ENCODE measurements around the gene ANKS3.

Gene ANKS3

DNA sequence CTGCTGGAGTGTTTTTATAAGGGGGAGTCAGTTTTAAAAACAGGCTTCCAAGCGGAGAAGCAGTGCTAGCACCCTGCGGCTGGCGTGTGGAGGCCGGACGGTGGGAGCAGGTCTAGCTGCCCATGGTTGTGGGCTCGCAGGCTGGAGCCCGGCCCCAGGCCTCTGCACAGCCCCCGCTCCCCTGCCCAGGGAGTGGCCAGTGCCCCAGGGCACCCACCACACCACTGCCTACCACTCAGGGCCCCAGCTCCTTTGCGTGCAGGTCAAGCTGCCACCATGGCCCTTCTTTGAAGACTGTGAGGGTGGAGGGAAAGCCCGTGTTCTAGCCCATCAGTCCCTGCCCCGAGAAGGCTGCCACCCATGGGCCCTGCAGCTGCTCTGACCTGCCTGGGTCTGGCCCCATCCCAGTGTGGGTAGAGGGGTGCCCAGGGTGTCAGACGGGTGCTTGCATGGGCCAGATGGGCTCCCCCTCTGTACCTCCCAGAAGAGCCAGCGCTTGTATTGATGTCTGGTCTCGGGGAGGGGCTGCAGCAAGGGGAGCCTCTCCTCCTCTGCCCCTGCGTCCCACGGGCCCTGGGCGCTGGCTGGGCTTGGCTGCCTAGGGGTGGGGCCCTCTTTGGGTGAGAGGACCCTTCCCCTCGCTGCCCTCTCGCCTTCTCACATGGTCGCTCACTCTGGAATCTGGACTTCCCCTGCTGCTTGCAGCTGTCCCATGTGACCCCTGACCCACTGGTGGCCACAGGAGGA, 42.2 kb downstream of the ANKS3 start:
- H3K27me3 ChIP-seq (ENCODE audit: control insufficient read depth in 1 of 2, insufficient read depth in 2 of 2, low read length in 2 of 2): no peaks in the 10 kb centered on the region
- peaks cover 16 to 28% of the 10 kb centered on the region in 2 donors for H3K4me1 ChIP-seq (ENCODE audit: control insufficient read depth in 1 of 2, insufficient read depth in 2 of 2, low read length in 2 of 2)
- no peaks in the 10 kb centered on the region for H3K9me3 ChIP-seq (ENCODE audit: control insufficient read depth in 1 of 2, low read length in 2 of 2)
- H3K36me3 ChIP-seq (ENCODE audit: control insufficient read depth in 1 of 2, insufficient read depth in 2 of 2, low read length in 2 of 2): peaks cover 16 to 49% of the 10 kb centered on the region in 2 donors
- H3K9ac ChIP-seq (ENCODE audit: low read depth in 1 of 2, low read length in 2 of 2): peak overlapping the region in 1 of 2 donors; percentile 91
- H3K4me3 ChIP-seq (ENCODE audit: low read depth in 1 of 2, low read length in 2 of 2): no peak overlapping the region
- no peak overlapping the region for H3K27ac ChIP-seq (ENCODE audit: low read depth, low read length)

DNA sequence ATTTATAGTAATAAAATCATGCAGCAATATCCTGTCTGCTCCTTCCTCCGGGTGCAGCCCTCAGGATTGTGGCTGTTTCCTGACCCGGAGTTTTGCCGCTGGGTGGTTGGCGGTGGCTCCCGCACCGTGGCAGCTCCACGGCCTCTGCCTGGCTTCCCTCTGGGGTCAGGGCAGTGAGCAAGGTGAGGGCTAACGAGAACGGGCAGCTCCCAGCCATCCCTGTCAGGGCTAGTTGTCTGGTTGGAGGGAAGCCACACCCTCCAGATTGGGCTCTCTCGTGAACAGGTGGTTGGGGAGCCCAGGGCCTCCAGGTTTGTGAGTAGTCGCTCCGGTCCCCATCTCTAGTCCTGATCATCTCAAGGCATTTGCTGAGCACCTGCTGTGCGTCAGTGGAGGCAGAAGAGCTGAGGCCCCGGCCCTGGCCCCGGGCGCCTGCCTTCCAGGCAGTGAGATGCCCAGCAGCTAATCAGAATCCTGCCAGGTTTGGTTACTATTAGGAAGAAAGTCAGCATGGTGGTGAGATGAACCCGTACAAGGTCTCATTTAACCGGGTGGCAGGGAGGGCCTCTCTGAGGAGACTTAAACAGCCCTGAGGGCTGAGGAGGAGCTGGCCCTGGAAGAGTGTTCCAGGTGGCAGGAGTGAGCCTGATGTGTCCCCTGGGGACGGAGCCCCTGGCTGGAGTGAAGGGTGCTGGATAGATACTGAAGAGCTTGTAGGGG, 43.0 kb downstream of the ANKS3 start:
- Histone ChIP-seq H3K9ac (ENCODE audit: low read depth in 1 of 2, low read length in 2 of 2) (no peak overlapping the region), H3K27me3 (ENCODE audit: control insufficient read depth in 1 of 2, insufficient read depth in 2 of 2, low read length in 2 of 2) (no peaks in the 10 kb centered on the region), H3K4me3 (ENCODE audit: low read depth in 1 of 2, low read length in 2 of 2) (no peak overlapping the region), H3K4me1 (ENCODE audit: control insufficient read depth in 1 of 2, insufficient read depth in 2 of 2, low read length in 2 of 2) (peaks cover 16 to 28% of the 10 kb centered on the region in 2 donors), H3K9me3 (ENCODE audit: control insufficient read depth in 1 of 2, low read length in 2 of 2) (no peaks in the 10 kb centered on the region), H3K27ac (ENCODE audit: low read depth, low read length) (no peak overlapping the region), H3K36me3 (ENCODE audit: control insufficient read depth in 1 of 2, insufficient read depth in 2 of 2, low read length in 2 of 2) (peaks cover 11 to 51% of the 10 kb centered on the region in 2 donors)

GRCh38 chr16:4689864-4690704, 44.0 kb downstream of the ANKS3 start:
- Histone ChIP-seq H3K4me1 (ENCODE audit: control insufficient read depth in 1 of 2, insufficient read depth in 2 of 2, low read length in 2 of 2) (peaks cover 16 to 20% of the 10 kb centered on the region in 2 donors), H3K27ac (ENCODE audit: low read depth, low read length) (no peak overlapping the region), H3K4me3 (ENCODE audit: low read depth in 1 of 2, low read length in 2 of 2) (no peak overlapping the region), H3K36me3 (ENCODE audit: control insufficient read depth in 1 of 2, insufficient read depth in 2 of 2, low read length in 2 of 2) (peaks cover 10 to 51% of the 10 kb centered on the region in 2 donors), H3K27me3 (ENCODE audit: control insufficient read depth in 1 of 2, insufficient read depth in 2 of 2, low read length in 2 of 2) (no peaks in the 10 kb centered on the region), H3K9me3 (ENCODE audit: control insufficient read depth in 1 of 2, low read length in 2 of 2) (no peaks in the 10 kb centered on the region), H3K9ac (ENCODE audit: low read depth in 1 of 2, low read length in 2 of 2) (no peak overlapping the region)

- Histone ChIP-seq H3K27me3 (ENCODE audit: control insufficient read depth in 1 of 2, insufficient read depth in 2 of 2, low read length in 2 of 2) (no peaks in the 10 kb centered on the region), H3K27ac (ENCODE audit: low read depth, low read length) (no peak overlapping the region), H3K9ac (ENCODE audit: low read depth in 1 of 2, low read length in 2 of 2) (no peak overlapping the region), H3K4me1 (ENCODE audit: control insufficient read depth in 1 of 2, insufficient read depth in 2 of 2, low read length in 2 of 2) (peaks cover 10 to 12% of the 10 kb centered on the region in 2 donors), H3K36me3 (ENCODE audit: control insufficient read depth in 1 of 2, insufficient read depth in 2 of 2, low read length in 2 of 2) (peaks cover 19 to 57% of the 10 kb centered on the region in 2 donors), H3K4me3 (ENCODE audit: low read depth in 1 of 2, low read length in 2 of 2) (no peak overlapping the region), H3K9me3 (ENCODE audit: control insufficient read depth in 1 of 2, low read length in 2 of 2) (no peaks in the 10 kb centered on the region)
These were observed 44.9 kb downstream of the ANKS3 start for GRCh38 chr16:4689091-4689671.

DNA sequence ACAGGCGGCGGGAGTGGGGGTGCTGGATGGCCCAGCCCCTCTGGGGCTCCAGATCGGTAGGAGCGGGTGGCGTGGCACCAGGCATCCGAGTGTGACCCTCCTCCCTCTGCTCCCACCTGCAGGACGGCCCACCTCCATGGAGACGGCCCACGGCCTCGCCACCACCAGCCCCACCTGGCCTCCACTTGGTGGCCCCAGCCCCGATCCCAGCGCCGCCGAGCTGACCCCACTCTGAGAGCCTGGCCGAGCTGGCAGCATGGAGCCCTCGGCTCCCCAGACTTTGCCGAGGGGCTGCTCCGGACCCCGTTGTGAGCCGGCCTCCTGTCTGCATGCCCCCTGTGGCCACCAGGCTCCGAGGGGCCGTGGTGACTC, 45.4 kb downstream of the ANKS3 start:
- peaks cover 22 to 61% of the 10 kb centered on the region in 2 donors for H3K36me3 ChIP-seq (ENCODE audit: control insufficient read depth in 1 of 2, insufficient read depth in 2 of 2, low read length in 2 of 2)
- H3K9me3 ChIP-seq (ENCODE audit: control insufficient read depth in 1 of 2, low read length in 2 of 2): no peaks in the 10 kb centered on the region
- no peaks in the 10 kb centered on the region for H3K27me3 ChIP-seq (ENCODE audit: control insufficient read depth in 1 of 2, insufficient read depth in 2 of 2, low read length in 2 of 2)
- H3K27ac ChIP-seq (ENCODE audit: low read depth, low read length): no peak overlapping the region
- no peak overlapping the region for H3K4me3 ChIP-seq (ENCODE audit: low read depth in 1 of 2, low read length in 2 of 2)
- no peak overlapping the region for H3K9ac ChIP-seq (ENCODE audit: low read depth in 1 of 2, low read length in 2 of 2)
- peaks cover 10 to 12% of the 10 kb centered on the region in 2 donors for H3K4me1 ChIP-seq (ENCODE audit: control insufficient read depth in 1 of 2, insufficient read depth in 2 of 2, low read length in 2 of 2)

- Histone ChIP-seq H3K36me3 (ENCODE audit: control insufficient read depth in 1 of 2, insufficient read depth in 2 of 2, low read length in 2 of 2) (peaks cover 27 to 63% of the 10 kb centered on the region in 2 donors), H3K9me3 (ENCODE audit: control insufficient read depth in 1 of 2, low read length in 2 of 2) (no peaks in the 10 kb centered on the region), H3K4me3 (ENCODE audit: low read depth in 1 of 2, low read length in 2 of 2) (no peak overlapping the region), H3K4me1 (ENCODE audit: control insufficient read depth in 1 of 2, insufficient read depth in 2 of 2, low read length in 2 of 2) (peaks cover 10 to 11% of the 10 kb centered on the region in 2 donors), H3K9ac (ENCODE audit: low read depth in 1 of 2, low read length in 2 of 2) (no peak overlapping the region), H3K27ac (ENCODE audit: low read depth, low read length) (no peak overlapping the region), H3K27me3 (ENCODE audit: control insufficient read depth in 1 of 2, insufficient read depth in 2 of 2, low read length in 2 of 2) (no peaks in the 10 kb centered on the region)
These were observed 46.0 kb downstream of the ANKS3 start for GRCh38 chr16:4687946-4688673.

DNA sequence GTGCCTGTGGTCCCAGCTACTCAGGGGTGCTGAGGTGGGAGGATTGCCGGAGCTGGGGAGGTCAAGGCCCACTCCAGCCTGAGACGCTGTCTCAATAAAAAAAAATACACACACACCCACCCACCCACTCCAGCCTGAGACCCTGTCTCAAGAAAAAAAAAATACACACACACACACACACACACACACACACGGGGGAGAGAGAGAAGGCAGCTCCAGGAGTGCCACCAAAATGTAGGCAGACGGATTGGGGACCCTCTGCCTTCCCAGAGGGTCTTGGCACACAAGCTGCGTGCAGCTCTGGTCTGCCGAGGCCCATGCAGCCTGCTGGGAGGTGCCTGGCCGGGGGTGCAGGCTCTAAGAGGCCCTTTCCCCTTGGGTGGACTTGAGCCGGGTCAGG, 46.7 kb downstream of the ANKS3 start:
- no peak overlapping the region for H3K9ac ChIP-seq (ENCODE audit: low read depth in 1 of 2, low read length in 2 of 2)
- H3K36me3 ChIP-seq (ENCODE audit: control insufficient read depth in 1 of 2, insufficient read depth in 2 of 2, low read length in 2 of 2): peaks cover 28 to 69% of the 10 kb centered on the region in 2 donors
- H3K27me3 ChIP-seq (ENCODE audit: control insufficient read depth in 1 of 2, insufficient read depth in 2 of 2, low read length in 2 of 2): no peaks in the 10 kb centered on the region
- no peak overlapping the region for H3K4me3 ChIP-seq (ENCODE audit: low read depth in 1 of 2, low read length in 2 of 2)
- H3K9me3 ChIP-seq (ENCODE audit: control insufficient read depth in 1 of 2, low read length in 2 of 2): no peaks in the 10 kb centered on the region
- peaks cover 3 to 4% of the 10 kb centered on the region in 2 donors for H3K4me1 ChIP-seq (ENCODE audit: control insufficient read depth in 1 of 2, insufficient read depth in 2 of 2, low read length in 2 of 2)
- no peak overlapping the region for H3K27ac ChIP-seq (ENCODE audit: low read depth, low read length)

DNA sequence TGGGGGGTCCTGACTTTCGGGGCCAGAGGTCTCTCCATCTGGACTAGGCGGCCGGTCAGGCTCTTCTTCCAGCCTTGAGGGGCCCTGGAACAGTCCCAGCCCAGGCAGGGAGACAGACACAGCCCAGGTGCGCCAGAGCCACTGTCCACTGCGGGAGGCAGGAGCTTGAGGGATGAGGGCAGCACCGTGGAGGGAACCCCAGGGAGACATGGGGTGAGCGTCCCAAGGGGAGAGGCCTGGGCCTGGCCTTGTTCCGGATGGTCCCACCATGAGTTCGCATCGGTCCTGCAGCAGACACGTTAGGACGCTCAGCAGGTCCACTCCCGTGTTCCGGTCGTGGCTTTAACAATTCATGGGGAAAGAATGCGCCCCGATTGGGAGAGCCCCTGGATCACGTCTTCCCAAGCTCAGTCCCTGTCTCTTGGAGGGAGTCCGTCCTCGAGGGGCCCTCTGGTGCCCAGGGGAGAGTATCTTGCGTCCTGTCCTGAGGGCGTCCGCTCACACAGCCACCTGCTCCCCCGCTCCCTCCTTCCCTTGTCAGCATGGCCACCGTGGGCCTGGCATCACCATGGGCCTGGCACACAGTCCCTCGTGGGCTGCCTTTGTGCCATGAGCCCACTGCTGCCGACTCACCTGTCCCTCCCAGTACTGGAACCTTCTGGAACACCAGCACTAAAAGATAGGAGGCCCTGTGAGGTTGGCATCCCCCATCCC, 47.4 kb downstream of the ANKS3 start:
- H3K4me3 ChIP-seq (ENCODE audit: low read depth in 1 of 2, low read length in 2 of 2): no peak overlapping the region
- no peaks in the 10 kb centered on the region for H3K4me1 ChIP-seq (ENCODE audit: control insufficient read depth in 1 of 2, insufficient read depth in 2 of 2, low read length in 2 of 2)
- H3K27me3 ChIP-seq (ENCODE audit: control insufficient read depth in 1 of 2, insufficient read depth in 2 of 2, low read length in 2 of 2): no peaks in the 10 kb centered on the region
- H3K9me3 ChIP-seq (ENCODE audit: control insufficient read depth in 1 of 2, low read length in 2 of 2): no peaks in the 10 kb centered on the region
- peaks cover 29 to 77% of the 10 kb centered on the region in 2 donors for H3K36me3 ChIP-seq (ENCODE audit: control insufficient read depth in 1 of 2, insufficient read depth in 2 of 2, low read length in 2 of 2)
- H3K27ac ChIP-seq (ENCODE audit: low read depth, low read length): no peak overlapping the region
- H3K9ac ChIP-seq (ENCODE audit: low read depth in 1 of 2, low read length in 2 of 2): no peak overlapping the region

All from duodenal mucosa (tissue), 2 donors.